HG03159 (cell line): ENCODE measurements around the gene BTK.
A peak's percentile ranks its signal among the peaks of the same experiment; 100 is the strongest.
"Not testable (repeated sequence)": the region's sequence is repeated elsewhere in the genome, so short reads cannot be mapped to it uniquely, and the experiment has no call there.

Source experiments
- ATAC-seq: cut with Tn5 transposase; IDR thresholded peaks from one replicate; pipeline ENCODE4 v1.9.1; 2021; ENCODE audit warnings: mild to moderate bottlenecking, moderate library complexity; ENCODE audit not compliant: unreplicated experiment

BTK gene

DNA sequence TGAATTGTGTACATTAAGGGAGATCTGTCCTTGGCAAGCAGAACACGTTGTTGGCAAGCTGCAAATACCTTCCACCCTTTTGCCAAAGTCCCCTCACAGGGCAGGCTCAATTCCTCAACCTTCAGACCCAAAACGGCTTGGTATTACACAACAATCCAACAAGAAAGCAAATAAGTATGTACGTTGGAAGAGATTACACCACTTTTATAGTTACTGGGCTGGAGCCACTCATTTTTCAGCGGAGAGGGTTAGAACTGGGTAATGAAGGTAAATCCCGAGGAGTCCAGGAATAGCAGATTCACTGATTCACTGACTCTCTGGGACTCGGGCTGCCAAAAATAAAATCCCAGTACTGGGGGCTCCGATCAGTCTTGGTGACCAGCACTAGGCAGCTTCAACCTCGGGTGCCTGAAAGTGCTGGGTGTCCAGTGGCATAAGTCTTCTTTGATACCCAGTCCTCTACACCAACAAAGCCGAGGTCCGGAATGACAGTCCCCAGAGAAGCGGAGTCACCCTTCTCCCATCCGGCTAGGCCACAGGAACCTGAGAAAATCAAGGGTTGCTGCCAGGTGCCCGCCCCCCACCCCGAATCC is 38.0 kb downstream of the BTK start:
- ATAC-seq: peak; percentile 24

GRCh38 chrX:101337776-101338271 is 48.2 kb downstream of the BTK start:
- no peak for ATAC-seq

DNA sequence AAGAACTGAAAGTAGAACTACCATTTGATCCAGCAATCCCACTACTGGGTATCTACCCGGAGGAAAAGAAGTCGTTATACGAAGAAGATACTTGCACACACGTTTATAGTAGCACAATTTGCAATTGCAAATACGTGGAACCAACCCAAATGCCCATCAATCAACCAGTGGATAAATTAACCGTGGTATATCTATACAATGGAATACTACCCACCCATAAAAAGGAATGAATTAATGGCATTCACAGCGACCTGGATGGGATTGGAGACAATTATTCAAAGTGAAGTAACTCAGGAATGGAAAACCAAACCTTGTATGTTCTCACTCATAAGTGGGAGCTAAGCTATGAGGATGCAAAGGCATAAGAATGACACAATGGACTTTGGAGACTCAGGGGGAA is 51.7 kb downstream of the BTK start:
- ATAC-seq: not testable (repeated sequence)

DNA sequence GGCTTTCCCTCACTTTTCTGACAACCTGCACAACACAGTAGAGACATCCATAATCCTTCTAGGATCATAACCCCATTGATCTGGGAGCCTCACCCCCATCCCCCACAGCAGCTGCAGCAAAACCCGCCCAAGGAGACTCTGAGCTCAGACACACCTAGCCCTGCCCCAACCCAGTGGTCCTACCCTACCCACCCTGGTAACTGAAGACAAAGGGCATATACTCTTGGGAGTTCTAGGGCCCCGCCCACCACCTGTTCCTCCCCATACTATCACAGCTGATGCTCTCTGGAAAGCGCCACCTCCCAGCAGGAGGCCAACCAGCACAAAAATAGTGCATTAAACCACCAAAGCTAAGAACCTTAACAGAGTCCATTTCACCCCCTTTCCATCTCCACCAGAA is 59.4 kb downstream of the BTK start:
- ATAC-seq: not testable (repeated sequence)

DNA sequence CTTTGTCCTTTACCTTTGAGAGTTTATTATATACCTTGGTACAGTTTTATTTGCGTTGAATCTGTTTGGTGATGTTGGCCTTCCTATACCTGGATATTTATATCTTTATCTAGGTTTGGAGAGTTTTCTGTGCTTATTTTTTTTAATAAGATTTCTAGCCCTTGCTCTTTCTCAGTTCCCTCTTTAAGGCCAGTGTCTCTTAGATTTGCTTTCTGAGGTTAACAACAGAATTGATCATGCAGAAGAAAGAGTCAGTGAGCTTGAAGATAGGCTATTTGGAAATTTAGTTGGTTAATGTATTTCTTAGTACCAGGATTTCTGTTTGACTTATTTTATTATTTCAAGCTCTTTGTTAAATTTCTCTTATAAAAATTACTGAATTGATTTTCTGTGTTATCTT is 82.2 kb downstream of the BTK start:
- no peak for ATAC-seq
